ENCODE data around the gene WDR64.
"Not testable (repeated sequence)": the region's sequence is repeated elsewhere in the genome, so short reads cannot be mapped to it uniquely, and the experiment has no call there.

WDR64 gene

DNA sequence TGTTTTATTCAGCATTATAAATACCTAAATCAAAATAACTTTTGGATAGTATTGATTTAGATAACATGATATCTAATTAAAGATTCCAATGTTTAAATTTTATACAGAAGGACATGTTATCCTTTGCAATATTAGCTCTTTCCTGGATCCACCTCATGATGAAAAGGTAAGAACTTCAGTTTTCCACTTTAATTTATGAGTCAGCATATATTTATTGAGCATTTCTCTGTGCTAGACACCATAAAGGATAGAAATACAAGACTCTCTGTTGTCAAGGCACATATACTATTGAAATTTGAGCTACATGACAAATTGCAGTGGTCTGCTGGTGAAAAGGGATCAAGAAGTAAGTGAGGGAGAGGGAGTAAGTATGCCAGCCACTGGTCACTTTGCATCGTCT lies 127.8 kb downstream of the WDR64 start:
- no peak for DNase-seq (ENCODE audit: extremely low read depth in 1 of 2, low read depth in 1 of 2)

- no peak for DNase-seq (ENCODE audit: extremely low read depth in 1 of 2, low read depth in 1 of 2)
Measured at GRCh38 chr1:241782396-241782795, 130.3 kb downstream of the WDR64 start.

DNA sequence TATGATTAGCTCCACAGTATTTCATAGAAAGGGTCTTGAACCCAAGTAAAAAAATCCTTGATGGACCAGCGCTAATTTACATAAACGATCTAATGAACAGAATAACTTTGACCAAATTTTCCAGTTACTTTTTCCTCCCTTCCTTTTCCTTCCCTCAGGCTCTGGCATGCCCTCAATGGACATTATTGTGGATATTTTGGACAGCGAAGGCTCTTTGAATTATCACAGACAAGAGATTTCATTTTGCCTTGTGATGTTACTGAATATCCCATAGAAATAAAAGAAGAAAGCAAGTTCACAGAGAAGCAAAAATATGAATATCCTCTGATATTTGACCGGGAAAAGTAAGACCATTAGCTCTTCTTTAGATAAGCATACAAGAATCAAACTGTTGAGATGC lies 135.6 kb downstream of the WDR64 start:
- no peak for DNase-seq (ENCODE audit: extremely low read depth in 1 of 2, low read depth in 1 of 2)

DNA sequence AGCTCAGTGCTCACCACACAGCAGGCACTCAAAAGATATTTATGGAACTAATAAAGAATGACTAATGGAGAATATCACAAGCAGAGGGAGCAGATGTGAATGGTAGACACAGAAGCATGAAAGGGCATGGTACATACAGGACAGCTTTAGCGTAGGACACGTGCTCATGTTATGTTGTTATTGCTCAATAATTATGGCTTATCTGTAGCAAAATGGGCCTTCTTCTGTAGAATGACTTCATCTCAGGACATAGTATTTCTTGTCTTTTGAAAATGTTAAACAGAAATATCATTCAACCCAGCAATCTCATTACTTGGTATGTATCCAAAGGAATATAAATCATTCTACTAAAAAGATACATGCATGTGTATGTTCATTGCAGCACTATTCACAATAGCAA lies 137.0 kb downstream of the WDR64 start:
- no peak for DNase-seq (ENCODE audit: extremely low read depth in 1 of 2, low read depth in 1 of 2)

GRCh38 chr1:241799416-241799815 lies 147.3 kb downstream of the WDR64 start:
- DNase-seq (ENCODE audit: extremely low read depth in 1 of 2, low read depth in 1 of 2): no peak

DNA sequence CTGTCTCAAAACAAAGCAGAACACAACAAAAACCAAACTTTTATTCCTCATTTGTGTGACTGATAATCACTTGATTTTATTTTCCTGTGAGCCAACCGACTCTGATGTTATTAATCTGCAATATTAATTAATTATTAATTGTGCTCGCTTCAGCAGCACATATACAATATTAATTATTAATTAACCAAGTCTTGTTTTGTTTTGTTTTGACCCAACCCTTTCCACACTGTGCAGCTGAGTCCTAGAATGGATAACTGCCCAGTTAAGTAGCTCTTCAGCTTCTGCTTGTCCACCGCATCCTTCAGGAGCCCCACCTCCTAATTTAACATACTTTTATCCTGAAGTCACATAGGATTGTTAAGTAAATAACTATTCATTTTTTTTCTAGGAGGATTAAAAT lies 148.6 kb downstream of the WDR64 start:
- DNase-seq (ENCODE audit: extremely low read depth in 1 of 2, low read depth in 1 of 2): no peak

DNA sequence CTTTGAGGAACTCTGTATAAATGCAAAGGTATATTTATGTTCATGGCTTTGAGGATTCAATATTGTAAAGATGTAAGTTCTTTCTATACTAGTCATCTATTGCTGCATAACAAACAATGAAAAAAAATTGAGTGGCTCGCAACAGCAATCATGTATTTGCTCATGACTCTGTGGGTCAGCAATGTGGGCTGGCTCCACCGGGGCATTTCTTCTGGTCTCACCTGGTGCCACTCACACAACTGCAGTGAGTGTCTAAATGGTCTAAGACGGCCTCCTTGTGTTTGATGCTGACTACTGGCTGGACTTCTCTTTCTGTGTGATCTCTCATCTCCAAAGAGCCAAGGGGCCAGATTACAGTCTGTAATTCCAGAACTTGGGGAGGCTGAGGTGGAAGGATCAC lies 150.8 kb downstream of the WDR64 start:
- no peak for DNase-seq (ENCODE audit: extremely low read depth in 1 of 2, low read depth in 1 of 2)

- not testable (repeated sequence) for DNase-seq (ENCODE audit: extremely low read depth in 1 of 2, low read depth in 1 of 2)
Measured at GRCh38 chr1:241804706-241805105, 152.6 kb downstream of the WDR64 start.

DNA sequence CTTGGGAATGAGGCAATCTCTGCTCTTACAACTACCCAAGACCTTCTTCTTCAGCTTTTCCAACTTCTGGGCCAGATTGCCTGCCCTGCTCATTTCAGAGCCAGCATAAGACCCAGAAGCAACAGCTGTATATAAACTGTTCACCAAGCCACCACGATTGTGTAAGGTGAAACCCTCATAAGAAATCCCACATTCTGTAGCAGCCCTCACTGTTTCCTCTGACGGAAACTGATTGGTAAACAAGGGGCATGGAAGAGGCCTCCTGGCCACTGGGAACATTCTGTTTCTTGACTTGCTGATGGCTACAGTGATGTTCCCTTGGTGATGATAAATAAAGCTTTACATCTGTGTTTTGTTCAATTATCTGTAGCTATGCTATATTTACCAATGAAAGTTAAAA lies 156.2 kb downstream of the WDR64 start:
- DNase-seq (ENCODE audit: extremely low read depth in 1 of 2, low read depth in 1 of 2): no peak

DNA sequence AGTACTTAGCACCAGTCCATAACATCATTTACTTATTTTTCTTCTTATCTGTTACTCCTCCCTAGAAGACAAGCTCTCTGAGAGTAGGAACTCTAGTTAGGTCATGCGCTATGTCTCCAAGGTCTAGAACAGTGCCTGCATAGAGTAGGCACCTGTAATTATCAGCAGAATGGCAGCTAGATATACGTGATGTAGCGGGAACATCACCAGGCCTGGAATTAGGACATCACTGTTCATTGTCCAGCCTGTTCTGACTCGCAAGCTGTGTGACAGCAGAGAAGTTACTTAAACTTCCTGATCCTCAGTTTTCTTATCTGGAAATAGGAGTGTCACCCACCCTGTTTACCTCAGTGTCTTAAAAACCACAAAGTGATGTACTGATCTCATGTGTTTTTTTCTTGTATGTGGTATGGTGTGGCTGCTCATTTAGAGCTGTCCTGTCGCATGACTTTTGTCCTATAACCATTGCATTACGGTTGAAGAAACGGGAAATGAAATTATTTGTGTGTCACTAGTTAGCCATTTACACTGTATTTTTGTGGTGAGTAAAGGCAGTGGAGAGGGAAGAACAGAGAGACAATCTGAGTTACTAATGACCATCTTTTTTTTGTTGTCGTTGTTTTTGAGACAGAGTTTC lies 158.8 kb downstream of the WDR64 start:
- no peak for DNase-seq (ENCODE audit: extremely low read depth in 1 of 2, low read depth in 1 of 2)

DNA sequence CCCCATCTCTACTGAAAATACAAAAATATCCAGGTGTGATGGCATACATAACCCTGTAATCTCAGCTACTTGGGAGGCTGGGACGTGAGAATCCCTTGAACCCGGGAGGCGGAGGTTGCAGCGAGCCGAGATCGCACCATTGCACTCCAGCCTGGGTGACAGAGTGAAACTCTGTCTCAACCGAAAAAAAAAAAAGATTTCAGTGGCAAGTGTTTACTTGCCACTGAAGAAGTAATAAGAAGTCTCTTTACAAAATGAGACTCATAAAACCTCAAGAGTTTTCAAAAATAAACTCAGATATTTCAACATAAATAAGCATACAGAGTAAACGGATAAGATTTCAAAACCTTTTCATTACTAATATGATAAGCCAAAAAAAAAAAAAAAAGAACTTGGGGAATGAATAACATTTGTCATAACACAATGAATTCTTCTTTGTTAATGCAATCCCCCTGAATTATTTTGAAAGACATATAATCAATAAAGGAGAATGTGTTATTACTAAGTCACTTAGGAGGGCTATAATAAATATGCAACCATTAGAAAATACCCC lies 161.8 kb downstream of the WDR64 start:
- no peak for DNase-seq (ENCODE audit: extremely low read depth in 1 of 2, low read depth in 1 of 2)

GRCh38 chr1:241816008-241816407 lies 163.9 kb downstream of the WDR64 start:
- no peak for DNase-seq (ENCODE audit: extremely low read depth in 1 of 2, low read depth in 1 of 2)

- no peak for DNase-seq (ENCODE audit: extremely low read depth in 1 of 2, low read depth in 1 of 2)
Measured at GRCh38 chr1:241817331-241817792, 165.3 kb downstream of the WDR64 start.

GRCh38 chr1:241817956-241818612 lies 166.0 kb downstream of the WDR64 start:
- no peak for DNase-seq (ENCODE audit: extremely low read depth in 1 of 2, low read depth in 1 of 2)

DNA sequence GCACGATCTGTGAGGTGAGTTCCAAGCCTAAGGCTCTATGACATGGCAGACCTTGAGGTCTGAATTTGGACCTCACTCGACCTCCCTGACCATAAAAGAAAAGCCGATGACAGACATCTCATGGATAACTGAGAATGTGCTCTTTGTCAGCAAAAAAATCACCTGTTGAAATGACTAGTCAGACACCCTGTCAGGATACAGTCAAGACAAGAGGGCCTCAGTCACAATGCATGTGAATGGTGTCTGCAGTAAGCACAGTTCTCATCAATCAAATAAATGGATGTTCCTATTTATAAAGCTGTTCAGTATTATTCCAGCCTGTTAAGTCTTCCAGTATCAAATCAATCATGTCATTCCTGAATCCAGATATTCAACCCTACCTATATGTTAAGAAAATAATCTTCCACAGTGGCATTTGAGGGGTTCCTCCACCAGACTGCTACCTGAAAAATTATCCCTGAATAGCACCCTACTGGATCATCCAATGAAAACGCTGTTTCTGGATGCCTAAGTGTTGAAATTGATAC lies 167.3 kb downstream of the WDR64 start:
- DNase-seq (ENCODE audit: extremely low read depth in 1 of 2, low read depth in 1 of 2): no peak

- DNase-seq (ENCODE audit: extremely low read depth in 1 of 2, low read depth in 1 of 2): no peak
Measured at GRCh38 chr1:241821363-241821762, 169.3 kb downstream of the WDR64 start.

DNA sequence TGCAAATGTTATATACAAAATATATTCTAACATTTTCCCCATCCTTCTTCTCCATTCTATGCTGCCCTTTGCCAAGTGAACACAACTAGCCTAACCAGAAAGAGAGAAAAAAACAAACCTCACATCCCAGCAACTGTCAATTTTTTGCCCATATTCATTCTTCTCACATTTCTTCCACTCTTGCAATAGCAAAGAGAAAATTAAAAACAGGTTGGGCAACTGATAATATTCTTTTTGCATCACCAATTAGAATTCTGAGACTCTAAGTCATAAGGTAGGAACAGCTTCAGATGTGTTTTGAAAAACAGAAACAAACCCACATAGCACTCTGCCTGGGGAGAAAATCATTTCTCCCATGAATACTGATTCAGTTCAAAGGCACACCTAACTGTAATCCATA lies 170.8 kb downstream of the WDR64 start:
- no peak for DNase-seq (ENCODE audit: extremely low read depth in 1 of 2, low read depth in 1 of 2)

DNA sequence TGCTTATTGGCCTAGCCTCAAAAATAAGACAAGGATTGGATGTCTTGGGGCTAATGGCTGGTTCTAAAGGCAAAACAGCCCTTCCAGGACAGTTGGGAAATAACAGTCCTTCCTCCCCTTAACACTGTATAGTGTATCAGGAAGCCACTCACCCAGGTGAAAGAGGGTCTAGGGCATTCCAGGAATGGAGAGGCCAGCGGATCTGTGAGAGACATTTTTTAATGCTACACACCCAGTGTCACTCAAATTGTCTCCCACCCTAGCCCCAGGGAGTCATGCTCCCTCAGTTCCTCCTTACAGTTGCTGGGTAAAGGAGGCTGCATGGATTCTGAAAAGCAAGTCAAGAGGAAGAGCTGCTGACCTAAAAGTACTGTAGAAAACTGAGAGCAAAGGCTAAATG lies 171.8 kb downstream of the WDR64 start:
- no peak for DNase-seq (ENCODE audit: extremely low read depth in 1 of 2, low read depth in 1 of 2)

DNA sequence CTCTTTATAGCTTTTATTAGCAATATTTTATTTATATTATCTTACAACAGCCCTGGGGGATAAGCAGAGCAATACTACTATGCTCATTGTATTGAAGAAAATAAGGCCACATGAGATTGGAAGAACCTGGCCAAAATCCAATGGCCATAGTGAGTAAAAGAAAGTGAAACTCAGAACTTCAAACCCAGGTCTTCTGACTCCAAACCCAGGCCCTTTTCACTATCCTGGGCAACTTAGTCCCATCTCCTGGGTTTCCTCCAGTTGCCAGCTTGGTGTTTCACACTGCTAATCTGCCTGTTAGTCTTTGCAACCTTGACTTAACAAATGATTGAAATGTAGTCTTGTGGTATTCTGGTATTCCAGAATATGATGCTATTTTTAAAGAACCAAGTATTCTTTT lies 173.5 kb downstream of the WDR64 start:
- no peak for DNase-seq (ENCODE audit: extremely low read depth in 1 of 2, low read depth in 1 of 2)

GRCh38 chr1:241826613-241827012 lies 174.5 kb downstream of the WDR64 start:
- not testable (repeated sequence) for DNase-seq (ENCODE audit: extremely low read depth in 1 of 2, low read depth in 1 of 2)

DNA sequence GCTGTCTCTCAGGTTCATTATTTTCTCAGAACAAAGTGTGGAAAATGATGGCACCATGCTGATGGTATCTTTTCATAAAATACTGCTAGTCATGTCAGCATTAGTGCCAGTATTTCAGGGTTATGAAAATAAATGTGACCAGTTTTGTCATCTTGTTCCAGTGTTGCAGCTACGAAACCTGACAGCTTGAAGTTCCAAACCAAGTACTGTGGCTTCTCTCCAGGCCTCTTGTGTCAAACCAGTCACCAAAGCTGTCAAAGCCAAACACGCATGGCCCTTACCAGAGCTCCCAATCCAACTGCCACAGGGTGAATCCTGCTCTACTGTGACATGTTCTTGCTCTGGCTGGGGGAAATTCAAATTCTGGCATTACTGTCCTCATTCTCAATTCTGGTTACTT lies 175.2 kb downstream of the WDR64 start:
- DNase-seq (ENCODE audit: extremely low read depth in 1 of 2, low read depth in 1 of 2): no peak

DNA sequence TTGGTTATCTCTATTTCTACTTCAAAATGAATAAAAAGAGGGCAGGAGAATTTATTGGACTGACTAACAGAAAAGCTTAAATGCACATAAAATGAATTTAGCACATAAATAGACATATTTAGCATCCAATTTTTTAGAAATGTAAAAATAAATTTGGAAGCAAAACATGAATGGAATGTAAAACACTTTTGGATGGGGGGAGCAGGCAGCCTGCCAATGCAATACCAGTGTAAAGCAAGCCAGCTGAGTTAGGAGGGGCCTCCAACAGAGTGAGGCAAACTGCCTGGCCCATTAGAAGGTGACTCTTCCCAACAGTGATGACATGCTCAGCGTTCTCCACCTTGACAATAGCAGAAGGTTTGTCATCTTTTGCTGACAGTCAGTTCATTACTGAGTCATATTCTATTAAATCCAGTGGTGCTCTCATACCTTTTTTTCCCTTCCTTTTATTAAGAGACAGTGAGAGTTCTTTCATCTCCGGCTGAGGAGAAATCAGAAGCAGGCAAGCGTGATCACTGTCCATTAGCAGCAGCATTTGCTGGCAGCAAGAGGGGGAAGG lies 176.5 kb downstream of the WDR64 start:
- DNase-seq (ENCODE audit: extremely low read depth in 1 of 2, low read depth in 1 of 2): no peak
